ENCODE results near the gene RNF224. TPM values are rescaled to one million over a fixed set of nuclear protein-coding genes. Genes with fewer than 3 reads are reported as not detected.
"Not testable (repeated sequence)": the region's sequence is repeated elsewhere in the genome, so short reads cannot be mapped to it uniquely, and the experiment has no call there.

RNF224 gene
- total and polyA plus RNA-seq, 10 of the 15 experiments (the other 5 are each of a cell fraction or from before 2014, with no cell fraction given), result not detected

GRCh38 chr9:137242269-137243203, 15.2 kb downstream of the RNF224 start:
- WGBS (ENCODE audit: insufficient coverage, insufficient replicate concordance, low lambda C conversion rate, missing lambda C conversion rate), result 63% methylated on average over 34 of the region's 36 CpGs
- H3K79me2 ChIP-seq (ENCODE audit: control insufficient read depth, insufficient read depth, low read length), result peaks cover 30% of the 10 kb centered on the region
- FAIRE-seq, result no peak
- DNase-seq (ENCODE audit: low read depth, low spot score), result no peak
- POLR2A ChIA-PET, result interaction anchor here (0.6 to 9.2 kb wide), 6 partner anchors 13 to 92 kb away, joined by 3 to 112 read pairs (median 4); partner anchors contain the start of genes NELFB and TOR4A
- in situ Hi-C loops (cut with MboI) (no loop called here), intact Hi-C loops (cut with micrococcal nuclease; ENCODE audit: unreplicated experiment) (no loop called here)
- peaks cover 4% of the 10 kb centered on the region; the same call in 1 of the 2 replicates for H4K20me1 ChIP-seq (ENCODE audit: control insufficient read depth, insufficient read depth)
- no peaks in the 10 kb centered on the region for H3K27me3 ChIP-seq (replicated peaks in 1 of 2; ENCODE audit: control insufficient read depth in 2 of 2, insufficient read depth in 2 of 2, low read length in 1 of 2)
- TF ChIP-seq POLR2AphosphoS2 (IDR thresholded peaks at IDR 0.05; ENCODE audit: low read depth, low read length), result 0 out of 2 replicates have a peak, but pooled peaks have one; percentile 47
- TF ChIP-seq STAT1 (conservative IDR thresholded peaks at IDR 0.05), result no peak
- TF ChIP-seq REST (IDR thresholded peaks at IDR 0.05; ENCODE audit: low read depth, low read length), result no peak
- TF ChIP-seq BACH1 (IDR thresholded peaks at IDR 0.05; ENCODE audit: borderline replicate concordance), result peak; percentile 9; the same call in 1 of the 2 replicates
- H3K36me3 ChIP-seq (ENCODE audit: control insufficient read depth in 2 of 2, insufficient read depth in 2 of 2, low read length in 1 of 2), result peaks cover 8 to 14% of the 10 kb centered on the region in 2 experiments
- H3K4me3 ChIP-seq, result peak overlapping the region; percentile 98
- no peak for ATAC-seq
- no peaks in the 10 kb centered on the region for H3K9me3 ChIP-seq (replicated peaks; ENCODE audit: control insufficient read depth, insufficient read depth, low read length)
- peak overlapping the region; percentile 63 for H3K9ac ChIP-seq (ENCODE audit: control insufficient read depth, insufficient read depth, low read length)
- RAD21 ChIA-PET (ENCODE audit: unreplicated experiment), result interaction anchor here (0.6 to 0.8 kb wide), 2 partner anchors 11 to 284 kb away, joined by 3 read pairs; no protein-coding TSS in a partner anchor
- peaks cover 30% of the 10 kb centered on the region for H3K4me1 ChIP-seq (ENCODE audit: control insufficient read depth, insufficient read depth, low read length)
- CTCF ChIA-PET, result interaction anchor here (0.6 to 0.9 kb wide), 3 partner anchors 12 to 202 kb away, joined by 3 to 6 read pairs (median 3); no protein-coding TSS in a partner anchor
- H2AFZ ChIP-seq (ENCODE audit: control insufficient read depth, low read depth, low read length), result no peak overlapping the region
- SMC1A ChIA-PET (ENCODE audit: uncharacterized antibody, unreplicated experiment), result interaction anchor here (1.0 to 1.1 kb wide), 2 partner anchors 20 to 59 kb away, joined by 3 to 4 read pairs; partner anchors contain the start of genes NRARP and RNF208
- H3K4me2 ChIP-seq (ENCODE audit: control insufficient read depth, insufficient read depth), result peak overlapping the region; percentile 91
- peak overlapping the region; percentile 35; the same call in 1 of the 2 replicates for H3K27ac ChIP-seq (ENCODE audit: control insufficient read depth, insufficient read depth)
- BruUV-seq (replicated peaks), result no TSS peak

- H4K20me1 ChIP-seq (ENCODE audit: control insufficient read depth, insufficient read depth); RAD21 ChIA-PET (ENCODE audit: unreplicated experiment); FAIRE-seq; H3K9ac ChIP-seq (ENCODE audit: control insufficient read depth, insufficient read depth, low read length); H3K27ac ChIP-seq (ENCODE audit: control insufficient read depth, insufficient read depth); CTCF ChIA-PET; H2AFZ ChIP-seq (ENCODE audit: control insufficient read depth, low read depth, low read length); H3K27me3 ChIP-seq (replicated peaks in 1 of 2; ENCODE audit: control insufficient read depth in 2 of 2, insufficient read depth in 2 of 2, low read length in 1 of 2); DNase-seq (ENCODE audit: low read depth, low spot score); SMC1A ChIA-PET (ENCODE audit: uncharacterized antibody, unreplicated experiment); H3K9me3 ChIP-seq (replicated peaks; ENCODE audit: control insufficient read depth, insufficient read depth, low read length); H3K4me3 ChIP-seq; ATAC-seq; in situ Hi-C loops (cut with MboI); intact Hi-C loops (cut with micrococcal nuclease; ENCODE audit: unreplicated experiment): not testable (repeated sequence)
- WGBS (ENCODE audit: insufficient coverage, insufficient replicate concordance, low lambda C conversion rate, missing lambda C conversion rate), result 82% methylated on average over 18 of the region's 18 CpGs
- H3K4me2 ChIP-seq (ENCODE audit: control insufficient read depth, insufficient read depth), result peak overlapping the region; percentile 91; the same call in 1 of the 2 replicates
- H3K36me3 ChIP-seq (ENCODE audit: control insufficient read depth in 2 of 2, insufficient read depth in 2 of 2, low read length in 1 of 2), result peaks cover 8 to 14% of the 10 kb centered on the region in 2 experiments
- peaks cover 30% of the 10 kb centered on the region for H3K79me2 ChIP-seq (ENCODE audit: control insufficient read depth, insufficient read depth, low read length)
- TSS peak; percentile 83 for BruUV-seq (replicated peaks)
- peaks cover 27% of the 10 kb centered on the region for H3K4me1 ChIP-seq (ENCODE audit: control insufficient read depth, insufficient read depth, low read length)
- POLR2A ChIA-PET, result interaction anchor here (0.6 to 9.2 kb wide), 7 partner anchors 12 to 165 kb away, joined by 3 to 112 read pairs (median 4); partner anchors contain the start of genes NELFB and TOR4A
Observed at GRCh38 chr9:137243266-137243625, 15.9 kb downstream of the RNF224 start.

All from GM12878 (cell line).